HG03097 (cell line): ENCODE data around the gene L3HYPDH.
"Not testable (repeated sequence)": the region's sequence is repeated elsewhere in the genome, so short reads cannot be mapped to it uniquely, and the experiment has no call there.

Source experiments
- ATAC-seq: cut with Tn5 transposase; IDR thresholded peaks from one replicate; pipeline ENCODE4 v1.9.1; 2021; ENCODE audit not compliant: unreplicated experiment, low FRiP score

The L3HYPDH gene

DNA sequence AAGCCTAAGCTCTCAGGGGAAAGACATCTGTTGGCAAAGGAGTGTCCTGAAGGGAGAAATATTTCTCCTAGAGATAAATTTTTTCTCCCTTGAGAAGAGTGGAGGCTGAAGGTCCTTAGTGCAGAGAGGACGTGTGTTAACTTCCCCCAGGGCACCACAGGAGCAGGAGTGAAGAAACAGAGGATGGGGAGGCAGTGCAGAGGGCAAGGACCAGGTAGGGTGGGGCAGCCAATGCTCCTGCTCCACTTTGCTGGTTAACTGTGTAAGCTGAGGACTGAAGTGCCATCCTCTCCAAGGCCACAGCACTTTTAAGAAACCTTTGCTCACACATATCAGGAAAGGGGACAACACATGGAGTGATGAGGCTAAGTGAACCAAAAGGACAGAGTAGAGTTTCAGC lies 4.0 kb downstream of the L3HYPDH start:
- ATAC-seq: no peak

DNA sequence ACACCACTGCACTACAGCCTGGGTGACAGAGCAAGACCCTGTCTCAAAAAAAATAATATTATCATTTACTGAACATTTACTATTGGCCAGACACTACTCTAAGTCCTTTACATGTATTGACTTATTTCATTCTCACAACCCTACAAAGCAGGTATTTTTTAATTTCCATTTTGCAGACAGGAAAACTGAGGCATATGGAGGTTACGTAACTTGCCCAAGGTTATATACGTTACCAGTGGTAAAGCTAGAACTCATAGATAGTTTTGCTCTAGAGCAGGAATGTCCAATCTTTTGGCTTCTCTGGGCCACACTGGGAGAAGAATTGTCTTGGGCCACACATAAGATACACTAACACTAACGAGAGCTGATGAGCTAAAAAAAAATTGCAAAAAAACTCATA lies 5.7 kb downstream of the L3HYPDH start:
- no peak for ATAC-seq

DNA sequence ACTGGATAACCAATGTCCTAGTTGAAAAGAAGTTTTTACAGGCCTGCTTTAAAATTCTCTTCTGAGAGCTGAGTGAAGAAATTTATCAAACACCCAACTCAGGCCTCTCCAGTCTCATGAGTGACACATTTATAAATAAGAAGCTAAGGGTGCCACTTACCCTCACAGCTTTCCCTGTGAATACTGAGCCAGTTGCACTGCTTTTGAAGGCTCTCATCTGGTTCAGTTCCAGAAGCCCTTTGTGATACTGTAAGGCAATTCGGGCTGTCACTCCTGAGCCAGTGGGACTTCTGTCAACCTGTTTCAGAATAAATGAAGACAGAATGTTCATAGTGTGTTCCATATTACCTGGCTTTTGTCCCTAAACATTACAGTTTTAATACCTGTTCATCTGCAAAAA lies 8.5 kb downstream of the L3HYPDH start:
- ATAC-seq: no peak

DNA sequence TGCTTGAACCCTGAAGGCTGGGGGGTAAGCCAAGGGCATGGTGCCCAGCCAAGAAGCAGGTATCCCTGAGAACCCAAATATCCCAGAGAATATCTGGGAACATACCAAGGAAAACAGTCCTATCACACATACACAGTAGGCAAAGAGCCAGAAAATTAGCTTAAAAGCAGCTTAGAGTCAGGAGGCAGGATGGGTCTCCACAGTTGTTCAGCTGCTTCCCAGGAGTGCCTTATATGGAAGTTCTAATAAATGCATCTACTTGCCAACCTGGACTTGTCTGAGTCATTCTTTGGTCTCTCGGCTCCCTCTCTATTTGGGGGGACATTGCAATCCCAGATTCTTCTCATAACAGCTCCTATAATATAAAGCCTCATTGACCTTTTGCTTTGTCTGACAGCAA lies 10.0 kb downstream of the L3HYPDH start:
- no peak for ATAC-seq

DNA sequence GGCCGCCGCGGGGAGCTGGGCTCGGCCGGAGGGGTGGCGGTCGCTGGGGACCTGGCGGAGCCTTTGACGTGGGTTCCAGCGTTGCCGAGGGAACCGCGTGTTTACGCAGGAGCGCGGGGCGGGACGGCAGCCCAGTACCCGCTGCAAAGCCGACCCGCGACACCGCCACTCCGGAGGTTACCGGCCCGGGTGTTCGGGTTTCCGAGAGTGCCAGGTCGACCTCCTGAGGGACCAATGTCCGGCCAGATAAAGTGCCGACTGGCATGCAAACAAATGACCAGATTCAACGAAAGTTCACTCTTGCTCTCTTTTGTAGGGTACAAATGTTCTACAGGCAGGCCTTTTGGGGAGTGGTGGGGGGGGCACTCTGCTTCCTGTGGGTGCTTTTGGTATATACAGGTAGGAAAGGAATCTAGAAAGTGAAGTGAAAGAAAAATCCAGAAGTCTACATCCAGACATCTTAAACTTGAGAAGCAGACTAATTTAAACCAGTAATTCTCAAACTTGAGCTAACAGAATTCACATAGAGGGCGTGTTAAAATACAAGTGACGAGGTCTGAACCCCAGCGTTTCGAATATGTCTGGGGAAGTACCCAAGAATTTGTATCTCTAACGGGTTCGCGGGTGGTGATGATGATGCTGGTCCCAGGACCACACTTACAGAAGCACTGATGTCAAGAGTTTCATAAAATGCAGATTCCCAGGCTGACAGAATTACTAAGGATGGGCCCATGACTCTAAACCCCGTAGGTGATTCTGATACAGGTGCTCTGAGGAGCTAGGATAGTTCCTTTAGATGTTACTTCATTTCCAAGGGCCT lies 18.7 kb downstream of the L3HYPDH start, which contains the start of gene GPR135:
Gene GPR135, minus strand, starts transcription at position 65 of the 820 bp plus-strand sequence. CDS start 154 bp downstream, outside the sequence.
- peak; percentile 33 for ATAC-seq

DNA sequence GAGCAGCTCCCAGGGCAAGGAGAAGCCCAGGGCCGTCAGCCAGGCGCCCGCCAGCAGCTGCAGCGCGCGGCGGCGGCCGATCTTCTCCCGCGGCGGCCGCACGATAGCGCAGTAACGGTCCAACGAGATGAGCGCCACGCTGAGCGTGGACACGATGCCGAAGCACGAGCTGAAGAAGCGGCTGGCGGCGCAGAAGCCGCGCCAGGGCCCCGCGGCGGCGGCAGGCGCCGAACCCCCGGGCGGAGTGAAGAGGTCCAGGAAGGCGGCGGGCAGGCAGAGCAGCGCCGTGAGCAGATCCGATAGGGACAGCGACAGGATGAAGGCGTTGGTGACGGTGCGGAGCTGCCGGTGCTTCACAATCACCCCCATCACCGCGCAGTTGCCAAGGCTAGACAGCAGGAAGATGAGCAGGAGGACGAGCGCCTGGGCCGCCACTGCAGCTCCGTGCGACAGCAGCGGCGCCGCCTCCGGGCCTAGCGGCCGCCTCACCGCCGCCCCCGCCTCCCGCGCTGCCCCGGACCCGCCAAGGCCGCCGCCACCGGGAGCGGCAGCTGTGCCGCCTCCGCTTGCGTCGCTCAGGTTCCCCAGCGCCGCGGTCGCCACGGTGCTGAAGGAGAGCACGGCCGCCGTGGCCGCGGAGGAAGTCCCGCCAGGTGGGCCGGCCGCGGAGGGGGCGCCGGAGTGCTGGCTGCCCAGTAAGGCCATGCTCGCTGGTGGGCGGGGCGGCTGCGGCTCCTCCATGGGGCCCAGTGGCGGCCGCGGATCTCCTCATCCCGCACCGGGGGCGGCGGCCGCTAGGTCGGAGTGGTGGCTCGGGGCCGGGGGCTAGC lies 19.5 kb downstream of the L3HYPDH start:
- ATAC-seq: peak; percentile 50

DNA sequence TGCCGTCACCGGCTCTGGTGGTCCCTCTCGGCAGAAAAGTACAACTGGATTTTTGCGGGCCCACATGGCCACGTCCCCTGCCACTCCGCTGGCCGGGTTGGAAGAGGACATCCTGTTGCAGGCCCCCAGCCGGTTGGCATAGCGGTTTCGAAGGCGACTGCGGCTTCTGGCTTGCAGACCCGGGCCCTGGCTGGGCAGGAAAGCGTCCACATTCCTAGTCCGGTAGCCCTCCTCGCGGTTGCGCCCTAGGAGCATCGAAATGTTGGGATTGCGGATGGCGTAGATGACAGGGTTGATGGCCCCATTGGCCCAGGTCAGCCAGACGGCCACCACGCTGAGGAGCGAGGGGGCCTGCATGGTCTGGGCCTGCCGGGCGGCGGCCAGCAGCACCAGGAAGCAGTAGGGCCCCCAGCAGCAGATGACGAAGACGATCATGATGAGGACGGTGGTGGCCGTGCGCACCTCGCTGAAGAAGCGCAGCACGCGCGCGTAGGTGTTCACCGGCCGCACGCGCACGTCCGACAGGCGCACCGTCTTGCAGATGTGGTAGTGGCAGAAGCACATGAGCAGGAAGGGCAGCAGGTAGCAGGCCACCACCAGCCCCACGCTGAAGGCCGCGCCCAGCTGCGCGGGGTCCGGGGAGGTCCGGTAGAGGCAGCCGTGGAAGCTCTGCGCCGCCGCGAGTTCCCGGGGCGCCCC lies 20.3 kb downstream of the L3HYPDH start:
- ATAC-seq: peak; percentile 8

DNA sequence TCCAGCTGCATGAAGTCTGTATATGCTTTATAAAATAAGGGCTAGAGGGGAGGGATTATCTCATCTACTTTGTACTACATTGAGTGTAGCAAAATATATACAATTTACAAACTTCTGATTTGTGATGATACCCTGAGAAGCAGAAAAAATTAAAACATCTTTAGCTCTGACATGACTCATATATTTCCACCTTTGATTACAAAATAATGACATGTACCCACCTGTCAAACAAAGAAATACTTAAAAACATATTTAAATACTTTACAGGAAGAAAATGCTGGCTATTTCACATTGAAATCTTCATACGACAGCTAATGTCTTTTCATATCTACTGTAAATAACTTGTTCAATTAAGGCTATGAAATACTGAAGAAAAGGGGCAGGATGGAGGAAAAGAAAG lies 22.3 kb downstream of the L3HYPDH start:
- ATAC-seq: no peak

DNA sequence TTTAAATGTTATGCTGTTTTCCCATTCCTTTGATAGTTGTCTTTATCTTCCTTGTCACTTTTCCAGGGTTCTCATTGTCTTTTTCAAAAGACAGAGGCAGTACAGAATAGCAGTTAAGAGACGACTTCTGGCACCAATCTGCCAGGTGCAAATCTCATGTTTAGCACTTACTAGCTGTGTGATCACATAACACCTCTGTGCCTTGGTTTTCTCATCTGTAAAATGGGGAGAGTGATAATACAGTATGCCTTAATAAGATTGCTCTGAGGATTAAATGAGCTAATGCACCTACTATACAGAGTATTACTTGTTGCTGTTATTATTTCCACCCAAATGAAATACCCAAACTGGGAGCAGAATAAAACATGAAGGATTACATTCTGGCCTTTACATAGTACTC lies 23.8 kb downstream of the L3HYPDH start:
- ATAC-seq: no peak

DNA sequence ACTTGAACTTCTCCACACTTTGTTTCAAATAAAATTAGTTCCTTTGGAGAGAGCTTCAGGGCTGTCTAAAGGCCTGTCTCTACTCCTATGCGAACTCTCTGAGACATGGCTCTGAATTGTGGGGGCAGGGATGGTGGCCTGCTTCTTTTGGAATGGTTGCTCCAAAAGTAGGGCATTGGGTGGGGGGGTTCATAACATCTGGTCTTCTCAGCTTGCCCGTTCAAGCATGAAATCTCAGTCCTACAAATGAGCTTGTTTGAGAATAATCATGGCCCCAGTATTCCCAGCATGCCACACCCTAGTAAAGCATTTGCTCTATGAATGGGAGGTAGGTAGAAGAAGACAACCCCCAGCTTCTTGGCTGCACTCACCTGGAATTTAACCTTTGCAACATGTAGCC lies 25.7 kb downstream of the L3HYPDH start:
- no peak for ATAC-seq

DNA sequence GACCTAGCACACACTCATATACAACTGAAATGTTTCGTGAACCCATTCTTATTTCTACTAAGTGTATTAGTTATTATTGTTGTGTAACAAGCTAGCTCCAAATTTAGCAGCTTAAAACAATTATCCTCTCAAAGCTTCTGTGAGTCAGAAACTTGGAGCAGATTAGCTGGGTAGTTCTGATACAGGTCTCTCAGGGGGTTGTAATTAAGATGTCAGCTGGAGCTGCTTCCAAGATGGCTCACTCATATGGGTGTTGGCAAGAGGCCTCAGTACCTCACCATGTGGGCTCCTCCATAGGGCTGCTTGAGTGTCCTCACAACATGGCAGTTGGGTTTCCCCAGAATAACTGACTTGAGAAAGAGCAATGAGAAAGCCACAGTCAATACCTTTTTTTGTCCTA lies 28.8 kb downstream of the L3HYPDH start:
- no peak for ATAC-seq

DNA sequence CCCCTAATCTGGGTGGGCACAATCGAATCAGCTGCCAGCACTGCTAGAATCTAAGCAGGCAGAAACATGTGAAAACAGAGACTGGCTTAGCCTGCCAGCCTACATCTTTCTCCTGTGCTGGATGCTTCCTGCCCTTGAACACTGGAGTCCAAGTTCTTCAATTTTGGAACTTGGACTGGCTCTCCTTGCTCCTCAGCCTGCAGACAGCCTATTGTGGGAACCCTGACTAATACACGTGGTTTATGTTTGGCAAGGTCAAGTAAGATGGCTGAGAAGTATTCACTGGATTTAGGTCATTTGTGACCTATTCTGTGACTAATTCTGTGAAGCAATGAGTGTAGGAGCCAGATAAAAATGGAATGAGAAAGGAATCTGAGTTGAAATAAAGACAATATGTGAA lies 30.1 kb downstream of the L3HYPDH start:
- ATAC-seq: no peak

DNA sequence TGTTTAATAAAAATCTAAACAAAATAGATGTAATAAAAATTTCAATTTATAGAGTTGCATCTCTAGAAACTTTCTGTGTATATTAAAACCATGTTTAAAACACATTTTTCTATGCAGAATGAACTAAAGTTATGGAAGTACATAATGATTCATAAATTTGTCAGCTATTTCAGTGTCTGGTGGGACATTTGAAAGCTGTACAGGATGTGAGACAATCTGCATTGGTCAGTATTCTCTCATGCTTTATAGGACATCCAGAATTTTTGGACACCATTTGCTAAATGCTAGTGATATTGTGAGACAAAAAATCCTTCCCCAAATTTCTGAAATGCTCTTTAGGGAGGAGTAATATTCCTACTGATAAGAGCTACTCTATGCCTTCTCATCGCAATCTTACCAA lies 32.4 kb downstream of the L3HYPDH start:
- ATAC-seq: no peak

DNA sequence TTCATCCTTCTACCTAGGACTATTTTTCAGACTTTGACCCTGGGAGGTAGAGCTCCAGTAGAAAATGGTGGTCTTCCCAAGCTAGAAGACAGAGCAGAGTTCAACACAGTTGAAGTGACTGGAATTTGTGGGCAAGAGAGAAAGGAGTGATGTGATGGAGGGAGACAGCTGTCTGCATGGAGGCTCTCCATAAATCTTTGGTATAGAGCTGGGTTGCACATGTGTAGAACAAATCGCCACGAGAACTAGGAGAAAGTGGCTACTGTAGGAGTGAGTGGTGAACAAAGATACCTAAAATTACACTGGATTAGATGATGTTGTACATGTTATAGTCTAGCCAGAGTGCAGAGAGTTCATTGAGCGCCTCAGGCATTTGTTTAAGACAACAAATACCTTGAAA lies 33.5 kb downstream of the L3HYPDH start:
- no peak for ATAC-seq

DNA sequence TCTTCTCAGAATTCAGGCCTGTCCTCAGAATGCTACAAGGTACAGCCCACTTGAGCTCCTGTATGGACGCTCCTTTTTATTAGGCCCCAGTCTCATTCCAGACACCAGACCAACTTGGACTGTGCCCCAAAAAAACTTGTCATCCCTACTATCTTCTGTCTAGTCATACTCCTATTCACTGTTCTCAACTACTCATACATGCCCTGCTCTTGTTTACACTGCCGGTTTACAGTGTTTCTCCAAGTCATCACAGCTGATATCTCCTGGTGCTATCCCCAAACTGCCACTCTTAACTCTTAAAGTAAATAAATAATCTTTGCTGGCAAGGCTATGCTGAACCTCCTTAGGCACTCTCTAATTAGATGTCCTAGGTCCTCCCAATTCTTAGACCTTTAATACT lies 35.5 kb downstream of the L3HYPDH start:
- ATAC-seq: not testable (repeated sequence)

DNA sequence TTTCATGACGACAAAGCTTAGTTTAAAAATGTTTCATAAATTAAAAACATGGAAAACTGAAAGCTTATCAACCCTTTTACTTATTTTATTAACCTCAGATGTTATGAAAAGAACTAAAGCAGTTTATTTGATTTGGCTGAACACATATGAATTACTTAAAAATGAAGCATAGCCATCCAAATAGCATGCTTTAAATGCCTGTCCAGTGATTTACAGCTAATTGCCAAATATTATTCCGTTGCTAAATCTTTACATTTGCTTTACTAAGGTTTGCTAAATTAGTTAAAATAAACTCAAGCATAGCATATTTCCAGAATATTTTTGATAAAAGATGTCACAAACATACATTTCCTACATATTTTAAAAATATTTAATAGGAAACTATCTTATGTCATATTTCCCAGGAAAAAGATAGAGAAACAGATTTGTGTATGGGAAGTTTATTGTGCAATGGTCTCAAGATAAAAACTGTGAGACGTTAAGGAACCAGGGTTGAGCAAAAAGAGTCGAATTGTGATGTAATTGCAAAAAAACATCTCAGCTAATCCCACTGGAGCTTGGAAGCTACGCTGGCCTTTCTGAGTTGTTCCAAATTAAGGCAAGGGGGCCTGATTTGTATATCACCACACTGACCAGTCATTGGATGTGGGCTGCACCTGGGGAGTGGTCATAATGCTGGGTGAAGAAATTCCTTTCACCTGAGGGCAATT lies 44.8 kb downstream of the L3HYPDH start:
- no peak for ATAC-seq

DNA sequence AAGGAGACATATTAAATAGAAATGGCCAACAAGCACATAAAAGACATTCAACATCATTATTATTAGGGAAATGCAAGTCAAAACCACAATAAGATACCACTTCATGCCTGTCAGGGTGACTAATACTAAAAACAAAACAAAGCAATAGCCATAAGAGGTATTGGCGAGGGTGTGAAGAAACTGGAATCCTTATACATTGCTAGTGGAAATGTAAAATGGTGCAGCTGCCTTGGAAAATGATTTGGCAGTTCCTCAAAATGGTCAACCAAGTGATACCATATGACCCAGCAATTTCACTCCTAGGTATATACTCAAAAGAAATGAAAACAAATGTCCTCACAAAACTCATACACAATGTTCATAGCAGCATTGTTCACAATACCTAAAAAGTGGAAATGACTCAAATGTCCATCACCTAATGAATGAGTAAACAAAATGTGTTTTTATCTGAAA lies 46.0 kb downstream of the L3HYPDH start:
- no peak for ATAC-seq

DNA sequence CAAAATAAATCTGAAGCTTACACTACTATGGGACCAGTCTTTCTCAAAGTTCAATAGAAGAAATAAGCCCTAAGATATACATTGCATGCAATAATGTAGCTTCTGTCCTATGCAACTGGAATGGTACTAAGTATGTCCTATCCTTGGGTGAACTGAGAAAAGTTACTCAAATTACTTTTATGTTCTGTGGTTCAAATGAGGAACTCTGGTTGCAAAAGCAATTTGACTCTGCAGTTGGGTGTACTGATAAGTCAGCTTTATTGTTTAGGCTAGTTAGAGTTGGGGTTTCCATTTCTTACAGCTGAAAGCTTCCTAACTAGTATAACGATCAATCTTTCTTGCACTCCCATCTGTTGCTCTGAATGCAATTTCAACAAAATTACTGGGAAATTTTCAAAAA lies 48.2 kb downstream of the L3HYPDH start:
- no peak for ATAC-seq

DNA sequence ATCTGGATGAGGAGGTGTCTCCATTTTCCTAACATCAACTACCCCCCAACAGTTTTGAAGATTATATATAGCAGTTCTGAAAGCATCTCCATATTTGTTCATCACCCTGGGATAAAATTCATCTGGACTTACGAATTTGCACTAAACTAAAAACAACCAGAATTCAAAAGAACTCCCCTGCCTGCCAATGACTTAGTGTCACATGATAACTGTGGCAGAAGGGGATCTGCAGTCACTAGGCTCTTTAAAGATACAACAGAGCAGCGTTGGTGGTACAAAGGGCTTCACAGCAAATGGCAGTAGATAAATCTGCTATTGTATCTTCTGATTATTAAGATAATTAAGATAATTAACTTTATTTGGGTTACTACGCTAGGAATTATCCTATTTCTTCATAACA lies 49.1 kb downstream of the L3HYPDH start:
- no peak for ATAC-seq

DNA sequence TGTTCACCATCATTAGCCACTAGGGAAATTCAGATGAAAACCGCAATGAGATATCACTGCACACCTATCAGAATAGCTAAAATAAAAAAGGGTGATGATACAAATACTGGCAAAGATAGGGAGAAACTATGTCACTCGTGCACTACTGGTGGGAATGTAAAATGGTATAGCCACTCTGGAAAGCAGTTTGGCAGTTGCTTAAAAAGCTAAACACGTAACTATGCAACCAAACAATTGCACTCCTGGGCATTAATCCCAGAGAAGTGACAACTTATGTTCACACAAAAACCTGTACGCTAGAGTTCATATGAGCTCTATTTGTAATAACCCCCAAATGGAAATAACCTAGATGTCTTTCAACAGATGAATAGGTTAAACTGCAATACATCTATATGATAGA lies 54.4 kb downstream of the L3HYPDH start:
- no peak for ATAC-seq
